K562 (cell line): ENCODE data around the gene PFKP.

ENCODE experiments used
- EP300 ChIP-seq: IDR thresholded peaks from 2 replicates; pipeline ENCODE4 v1.6.1; 2012; ENCODE audit warnings: low read length, improper control_type of control experiment
- SRF ChIP-seq, 2 experiments: fragments of 250-450, 450-650 bp in 1 of 2; sonication (Bioruptor Pico) in 1 of 2; sonication (generic) in 1 of 2; formaldehyde crosslinking; IDR thresholded peaks; 2 replicates each; pipeline versions ENCODE4 v1.5.0 to v1.5.1; 2020 to 2022; ENCODE audit warnings: mild to moderate bottlenecking in 1 of 2, missing genetic modification reagents in 1 of 2
- TCF7L2 ChIP-seq: fragments of 150-350 bp; IDR thresholded peaks from 2 replicates; pipeline ENCODE4 v1.6.1; 2016; ENCODE audit warnings: low read depth, mild to moderate bottlenecking, low read length, moderate library complexity

GRCh38 chr10:3122486-3123205 lies 55.3 kb downstream of the PFKP start:
- TF ChIP-seq EP300 = no peak
- TF ChIP-seq SRF (CRISPR knock-in tag; IDR thresholded peaks at IDR 0.05) = no peak
- no peak for TF ChIP-seq TCF7L2
